ENCODE measurements around the gene CPVL. TPM values are rescaled to one million over a fixed set of nuclear protein-coding genes. Genes with fewer than 3 reads are reported as not detected.

CPVL gene
- total and polyA plus RNA-seq, 2 of the 8 experiments (the other 6 are each of a cell fraction or from before 2014, with no cell fraction given), result 40.0 to 55.0 TPM

DNA sequence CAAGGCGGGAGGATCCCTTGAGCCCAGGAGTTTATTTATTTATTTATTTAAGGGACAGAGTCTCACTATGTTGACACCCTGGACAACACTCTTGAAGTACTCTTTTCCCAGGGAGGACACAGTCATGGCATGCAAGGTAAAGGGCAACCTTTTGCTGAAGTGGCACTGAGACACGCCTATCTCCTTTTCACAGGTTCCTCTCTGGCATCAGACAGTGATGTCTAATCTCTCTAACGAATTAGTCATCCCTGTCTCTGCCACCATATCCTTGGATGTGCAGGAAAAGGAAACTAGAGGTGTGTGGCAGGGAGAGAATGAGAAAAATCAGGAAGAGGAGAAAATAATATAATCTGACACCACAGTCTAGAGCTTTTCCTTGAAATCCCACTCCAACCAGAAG is 19.5 kb downstream of the CPVL start:
- Histone ChIP-seq H3K9ac (replicated peaks in 1 of 4; ENCODE audit: extremely low read depth in 1 of 4, low read depth in 3 of 4, low read length in 3 of 4) (no peak overlapping the region), H2BK120ac (replicated peaks; ENCODE audit: low read depth, low read length) (no peak overlapping the region), H3K18ac (ENCODE audit: extremely low read depth, low read length) (no peak overlapping the region), H3K27me3 (replicated peaks in 1 of 4; ENCODE audit: control insufficient read depth in 3 of 4, extremely low read depth in 1 of 4, insufficient read depth in 3 of 4, low read length in 3 of 4) (no peaks in the 10 kb centered on the region), H3K23ac (ENCODE audit: insufficient read length) (no peak overlapping the region), H3K14ac (ENCODE audit: insufficient read length) (no peak overlapping the region), H2BK15ac (ENCODE audit: low read length) (no peak overlapping the region), H3K79me2 (ENCODE audit: control insufficient read depth in 1 of 2, insufficient read depth in 2 of 2, low read length in 2 of 2) (no peaks in the 10 kb centered on the region; a peak in 1 of 4 replicates), H3K4me3 (ENCODE audit: extremely low read depth in 1 of 4, insufficient read depth in 2 of 4, low read depth in 3 of 4, low read length in 4 of 4) (no peak overlapping the region), H3K56ac (replicated peaks; ENCODE audit: insufficient read length, low read depth, low read length) (no peak overlapping the region), H4K8ac (ENCODE audit: extremely low read depth, insufficient read depth, low read length) (no peak overlapping the region), H2AFZ (ENCODE audit: low read length) (no peak overlapping the region), H4K20me1 (replicated peaks in 1 of 2; ENCODE audit: control insufficient read depth in 1 of 2, insufficient read depth in 2 of 2, low read length in 2 of 2) (no peaks in the 10 kb centered on the region), H2BK5ac (ENCODE audit: low read depth, low read length) (no peak overlapping the region), H3K36me3 (ENCODE audit: control insufficient read depth in 2 of 4, insufficient read depth in 4 of 4, low read length in 3 of 4) (no peaks in the 10 kb centered on the region), H2BK12ac (ENCODE audit: low read depth, low read length) (no peak overlapping the region), H2BK20ac (ENCODE audit: low read length) (no peak overlapping the region), H3K4me2 (ENCODE audit: insufficient read depth in 1 of 2, low read depth in 2 of 2, low read length in 2 of 2) (no peak overlapping the region), H3K79me1 (ENCODE audit: low read depth, low read length) (no peaks in the 10 kb centered on the region; the same call in 1 of the 2 replicates), H3K9me3 (ENCODE audit: insufficient read depth in 2 of 2, low read depth in 1 of 2, low read length in 1 of 2) (no peaks in the 10 kb centered on the region), H4K5ac (ENCODE audit: insufficient read length, low read depth, low read length) (no peak overlapping the region), H4K91ac (replicated peaks; ENCODE audit: insufficient read length, low read length) (no peak overlapping the region), H2AK5ac (ENCODE audit: low read depth, low read length) (no peak overlapping the region), H3K4me1 (replicated peaks in 1 of 4; ENCODE audit: control insufficient read depth in 3 of 4, insufficient read depth in 4 of 4, low read length in 3 of 4) (peaks cover 0 to 3% (median 1%) of the 10 kb centered on the region in 4 experiments; a peak in 2 of 7 replicates), H3K23me2 (ENCODE audit: low read depth, low read length) (no peaks in the 10 kb centered on the region), H3K4ac (replicated peaks; ENCODE audit: insufficient read length, low read depth, low read length) (no peak overlapping the region), H3K27ac (ENCODE audit: low read depth, low read length) (no peak overlapping the region)
- no peak for FAIRE-seq
- TF ChIP-seq TAF7 (optimal IDR thresholded peaks at IDR 0.05; ENCODE audit: borderline replicate concordance, low read depth, low read length), result no peak
- TF ChIP-seq GTF2F1 (IDR thresholded peaks at IDR 0.05; ENCODE audit: borderline replicate concordance, low read depth, low read length), result no peak
- TF ChIP-seq POU5F1 (IDR thresholded peaks at IDR 0.05; ENCODE audit: low read depth, low read length), result no peak
- no peak for TF ChIP-seq SP2 (IDR thresholded peaks at IDR 0.05; ENCODE audit: low read length)
- TF ChIP-seq CREB1 (IDR thresholded peaks at IDR 0.05), result no peak
- no peak for TF ChIP-seq EZH2 (IDR thresholded peaks at IDR 0.05; ENCODE audit: low read depth, low read length, severe bottlenecking)
- no peak for TF ChIP-seq BCL11A (IDR thresholded peaks at IDR 0.05; ENCODE audit: low read depth in 2 of 2, low read length in 2 of 2)
- TF ChIP-seq SRF (IDR thresholded peaks at IDR 0.05; ENCODE audit: low read depth, low read length), result no peak
- TF ChIP-seq NRF1 (IDR thresholded peaks at IDR 0.05; ENCODE audit: low read depth, low read length), result no peak
- TF ChIP-seq JUN (IDR thresholded peaks at IDR 0.05; ENCODE audit: low read depth, low read length), result no peak
- no peak for TF ChIP-seq CHD1 (IDR thresholded peaks at IDR 0.05; ENCODE audit: low read depth, low read length)
- TF ChIP-seq SIX5 (IDR thresholded peaks at IDR 0.05; ENCODE audit: low read depth, low read length), result no peak
- TF ChIP-seq HDAC6 (IDR thresholded peaks at IDR 0.05; ENCODE audit: low read depth, low read length), result no peak
- DNase-seq (ENCODE audit: low read depth in 1 of 2, low spot score in 2 of 2), result no peak
- 96% methylated on average over 3 of the region's 3 CpGs; no CpG with 5 or more reads in 1 of the 2 experiments for WGBS, 2 experiments (ENCODE audit: extremely low coverage in 1 of 2, insufficient coverage in 1 of 2, insufficient read length in 1 of 2, insufficient replicate concordance in 2 of 2, low coverage in 1 of 2, low lambda C conversion rate in 2 of 2, missing lambda C conversion rate in 1 of 2)
- CTCF ChIA-PET (ENCODE audit: partially characterized antibody), result interaction anchor here (0.5 to 1.1 kb wide), 2 partner anchors 109 to 128 kb away, joined by 4 read pairs; no protein-coding TSS in a partner anchor
- POLR2A ChIA-PET (ENCODE audit: partially characterized antibody), result no interaction called here

Data from H1 (cell line).